H1 (cell line): ENCODE data around the gene PIAS3. TPM values are rescaled to one million over a fixed set of nuclear protein-coding genes. Genes with fewer than 3 reads are reported as not detected.

ENCODE experiments used
- CTCF ChIA-PET: fragments of 300-600 bp; sonication (Branson Sonifier 250); formaldehyde crosslinking; loops from one replicate; lab custom pipeline; 2021; ENCODE audit not compliant: partially characterized antibody; lab: Charles Lee
- POLR2A ChIA-PET: fragments of 300-600 bp; sonication (Branson Sonifier 250); formaldehyde crosslinking; loops from one replicate; lab custom pipeline; 2021; ENCODE audit warnings: inconsistent platforms; ENCODE audit not compliant: partially characterized antibody; lab: Charles Lee
- DNase-seq, 2 experiments: peaks; one replicate each; pipeline versions ENCODE4 v3.0.0 to v3.0.0-alpha.2; 2010 to 2022; ENCODE audit warnings: low spot score in 2 of 2, low read depth in 1 of 2, mixed read lengths in 1 of 2
- FAIRE-seq: peaks from 2 replicates; lab custom pipeline; 2011; peaks lifted over from hg19 to GRCh38; lab: Jason Lieb, UNC
- H2AFZ ChIP-seq: 2 replicates; pipeline ENCODE4 v1.8.1; 2012; ENCODE audit warnings: low read length, inconsistent platforms
- H2AK5ac ChIP-seq: 2 replicates; pipeline ENCODE4 v1.6.1; 2013; ENCODE audit warnings: low read depth, low read length
- H2BK120ac ChIP-seq: replicated peaks from 2 replicates; pipeline ENCODE3; 2013; ENCODE audit warnings: low read depth, low read length, inconsistent platforms
- H2BK12ac ChIP-seq: 2 replicates; pipeline ENCODE4 v1.6.1; 2013; ENCODE audit warnings: low read depth, low read length
- H2BK15ac ChIP-seq: 2 replicates; pipeline ENCODE4 v1.6.1; 2013; ENCODE audit warnings: low read length
- H2BK20ac ChIP-seq: 2 replicates; pipeline ENCODE4 v1.6.1; 2013; ENCODE audit warnings: low read length
- H2BK5ac ChIP-seq: 2 replicates; pipeline ENCODE4 v1.6.1; 2013; ENCODE audit warnings: low read depth, low read length
- H3K14ac ChIP-seq: 2 replicates; pipeline ENCODE4 v1.6.1; 2013; ENCODE audit warnings: inconsistent platforms; ENCODE audit not compliant: insufficient read length
- H3K18ac ChIP-seq: 2 replicates; pipeline ENCODE4 v1.6.1; 2013; ENCODE audit warnings: low read length; ENCODE audit errors: extremely low read depth
- H3K23ac ChIP-seq: 2 replicates; pipeline ENCODE4 v1.6.1; 2013; ENCODE audit warnings: inconsistent platforms; ENCODE audit not compliant: insufficient read length
- H3K23me2 ChIP-seq: 2 replicates; pipeline ENCODE4 v1.6.1; 2013; ENCODE audit warnings: low read depth, low read length
- H3K27ac ChIP-seq: 2 replicates; pipeline ENCODE4 v1.6.1; 2011; ENCODE audit warnings: low read depth, low read length, inconsistent platforms
- H3K27me3 ChIP-seq, 4 experiments: replicated peaks in 1 of 4; 1 replicate in 1 of 4; 2 replicates in 3 of 4; pipeline versions ENCODE4 v1.6.1 to v1.8.1; 2011 to 2013; ENCODE audit warnings: low read length in 3 of 4, mild to moderate bottlenecking in 3 of 4, inconsistent platforms in 2 of 4, mixed read lengths in 2 of 4, moderate library complexity in 1 of 4; ENCODE audit not compliant: control insufficient read depth in 3 of 4, insufficient read depth in 3 of 4; ENCODE audit errors: extremely low read depth in 1 of 4
- H3K36me3 ChIP-seq, 4 experiments: 2 replicates each; pipeline versions ENCODE4 v1.6.1 to v1.8.1; 2011 to 2013; ENCODE audit warnings: mild to moderate bottlenecking in 4 of 4, low read length in 3 of 4, moderate library complexity in 2 of 4, control low read depth in 1 of 4, inconsistent platforms in 1 of 4; ENCODE audit not compliant: insufficient read depth in 4 of 4, control insufficient read depth in 2 of 4
- H3K4ac ChIP-seq: replicated peaks from 2 replicates; pipeline ENCODE3; 2013; ENCODE audit warnings: low read length, low read depth, mixed read lengths, inconsistent platforms; ENCODE audit not compliant: insufficient read length
- H3K4me1 ChIP-seq, 4 experiments: replicated peaks in 1 of 4; 1 replicate in 1 of 4; 2 replicates in 3 of 4; pipeline versions ENCODE4 v1.6.1 to v1.8.1; 2011 to 2013; ENCODE audit warnings: low read length in 3 of 4, inconsistent platforms in 2 of 4, mixed read lengths in 1 of 4; ENCODE audit not compliant: insufficient read depth in 4 of 4, control insufficient read depth in 3 of 4
- H3K4me2 ChIP-seq, 2 experiments: 2 replicates each; pipeline versions ENCODE4 v1.6.1 to v1.8.1; 2011 to 2013; ENCODE audit warnings: low read depth in 2 of 2, low read length in 2 of 2, control low read depth in 1 of 2, inconsistent platforms in 1 of 2, mild to moderate bottlenecking in 1 of 2; ENCODE audit not compliant: insufficient read depth in 1 of 2
- H3K4me3 ChIP-seq, 4 experiments: fragments of 200-600, 300-600 bp in 1 of 4; sonication (generic), shearing (Covaris generic), sonication (Bioruptor Twin) in 1 of 4; 2 replicates each; pipeline versions ENCODE4 v1.5.1 to v1.8.1; 2011 to 2016; ENCODE audit warnings: low read length in 4 of 4, low read depth in 3 of 4, control low read depth in 2 of 4, inconsistent platforms in 2 of 4, mild to moderate bottlenecking in 2 of 4, mixed read lengths in 1 of 4, moderate library complexity in 1 of 4; ENCODE audit not compliant: insufficient read depth in 2 of 4; ENCODE audit errors: extremely low read depth in 1 of 4
- H3K56ac ChIP-seq: replicated peaks from 2 replicates; pipeline ENCODE3; 2013; ENCODE audit warnings: low read depth, mild to moderate bottlenecking, mixed read lengths, low read length, inconsistent platforms; ENCODE audit not compliant: insufficient read length
- H3K79me1 ChIP-seq: 2 replicates; pipeline ENCODE4 v1.6.1; 2013; ENCODE audit warnings: low read depth, low read length, control low read depth
- H3K79me2 ChIP-seq, 2 experiments: 2 replicates each; pipeline versions ENCODE4 v1.6.1 to v1.8.1; 2012 to 2013; ENCODE audit warnings: low read length in 2 of 2, mild to moderate bottlenecking in 2 of 2, inconsistent platforms in 1 of 2; ENCODE audit not compliant: insufficient read depth in 2 of 2, control insufficient read depth in 1 of 2
- H3K9ac ChIP-seq, 4 experiments: replicated peaks in 1 of 4; 1 replicate in 1 of 4; 2 replicates in 3 of 4; pipeline versions ENCODE4 v1.6.1 to v1.8.1; 2011 to 2013; ENCODE audit warnings: low read depth in 3 of 4, low read length in 3 of 4, control low read depth in 2 of 4, mild to moderate bottlenecking in 2 of 4, moderate library complexity in 2 of 4, inconsistent platforms in 1 of 4; ENCODE audit errors: extremely low read depth in 1 of 4
- H3K9me3 ChIP-seq, 2 experiments: 2 replicates each; pipeline versions ENCODE4 v1.6.1 to v1.8.1; 2012 to 2013; ENCODE audit warnings: mild to moderate bottlenecking in 2 of 2, moderate library complexity in 2 of 2, control low read depth in 1 of 2, inconsistent platforms in 1 of 2, low read depth in 1 of 2, low read length in 1 of 2, mixed read lengths in 1 of 2; ENCODE audit not compliant: insufficient read depth in 2 of 2
- H4K20me1 ChIP-seq, 2 experiments: replicated peaks in 1 of 2; 2 replicates each; pipeline versions ENCODE3 to v1.8.1; 2011 to 2013; ENCODE audit warnings: inconsistent platforms in 2 of 2, low read length in 2 of 2, mild to moderate bottlenecking in 1 of 2; ENCODE audit not compliant: insufficient read depth in 2 of 2, control insufficient read depth in 1 of 2
- H4K5ac ChIP-seq: 2 replicates; pipeline ENCODE4 v1.6.1; 2013; ENCODE audit warnings: low read length, low read depth, mixed read lengths, inconsistent platforms; ENCODE audit not compliant: insufficient read length
- H4K8ac ChIP-seq: 2 replicates; pipeline ENCODE4 v1.8.0; 2013; ENCODE audit warnings: mild to moderate bottlenecking, moderate library complexity, low read length, inconsistent platforms; ENCODE audit not compliant: insufficient read depth; ENCODE audit errors: extremely low read depth
- H4K91ac ChIP-seq: replicated peaks from 2 replicates; pipeline ENCODE3; 2013; ENCODE audit warnings: low read length, mixed read lengths, inconsistent platforms; ENCODE audit not compliant: insufficient read length
- NANOG ChIP-seq: IDR thresholded peaks from 2 replicates; pipeline ENCODE4 v1.6.1; 2011; ENCODE audit warnings: low read length, low read depth, mild to moderate bottlenecking, inconsistent platforms; ENCODE audit not compliant: insufficient read depth, poor library complexity, severe bottlenecking
- RBBP5 ChIP-seq: IDR thresholded peaks from 2 replicates; pipeline ENCODE4 v1.7.1; 2012; ENCODE audit warnings: low read depth, mild to moderate bottlenecking, inconsistent platforms, low read length, moderate library complexity, borderline replicate concordance
- SIRT6 ChIP-seq: IDR thresholded peaks from one replicate; pipeline ENCODE4 v1.7.1; 2012; ENCODE audit warnings: low read length, inconsistent platforms
- SRF ChIP-seq: IDR thresholded peaks from 2 replicates; pipeline ENCODE4 v1.6.1; 2011; ENCODE audit warnings: mild to moderate bottlenecking, low read depth, low read length, moderate library complexity
- ZNF274 ChIP-seq: IDR thresholded peaks from 2 replicates; pipeline ENCODE4 v1.7.0; 2012; ENCODE audit warnings: low read length, borderline replicate concordance; ENCODE audit errors: extremely low read depth
- WGBS, 2 experiments: shearing (Covaris generic) in 1 of 2; methylation state at CpG; one replicate each; pipeline versions ENCODE4 v1.1.6 to v1.1.7; 2013 to 2015; ENCODE audit warnings: low lambda C conversion rate in 2 of 2, mixed read lengths in 2 of 2, inconsistent platforms in 1 of 2, low coverage in 1 of 2, missing lambda C conversion rate in 1 of 2; ENCODE audit not compliant: insufficient replicate concordance in 2 of 2, insufficient coverage in 1 of 2, insufficient read length in 1 of 2; ENCODE audit errors: extremely low coverage in 1 of 2, missing lambda C conversion rate in 1 of 2; 5-methylcytosine and 5-hydroxymethylcytosine counted together
- polyA plus RNA-seq, 7 experiments: library from polyadenylated mRNA; depleted of rRNA in 3 of 7; stranded (reverse) in 5 of 7; unstranded in 2 of 7; fragments of >200 nt in 5 of 7; fragments of 200-250 nt in 2 of 7; gene quantifications; 1 replicate in 5 of 7; 2 replicates in 1 of 7; 4 replicates in 1 of 7; pipeline versions ENCODE4 v1.2.1 to v1.2.3, GENCODE V29; 2011 to 2013; ENCODE audit warnings: missing spikeins in 2 of 7, mixed read lengths in 2 of 7
- total RNA-seq: library from RNA; stranded (reverse); fragmentation: NEBNext Ultra II Directional; extraction: Animal tissue kit (Norgen Biotek cat#: 25700); gene quantifications from 2 replicates; pipeline ENCODE4 v1.2.1, GENCODE V29; 2021

PIAS3 gene
- total and polyA plus RNA-seq, 2 of the 8 experiments (the other 6 are each of a cell fraction or from before 2014, with no cell fraction given) = 36.7 to 49.9 TPM

DNA sequence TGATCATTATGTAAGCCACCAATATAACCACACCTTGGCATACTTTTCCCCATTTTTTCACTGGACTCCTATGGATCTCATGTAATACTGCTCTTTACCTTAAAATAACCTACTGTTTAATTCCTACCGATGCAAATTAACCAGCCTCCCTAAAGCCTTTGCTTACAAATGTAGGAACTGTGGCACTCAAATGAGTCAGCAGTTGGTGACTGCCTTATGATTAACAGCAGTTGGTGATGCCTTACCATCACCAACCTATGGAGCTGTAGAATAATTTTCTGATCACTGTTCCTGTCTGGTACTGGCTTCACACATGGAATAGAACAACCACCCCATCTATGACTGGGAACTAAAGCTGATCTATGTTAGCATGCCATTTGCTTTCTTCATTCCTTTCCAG is 21.2 kb downstream of the PIAS3 start:
- Histone ChIP-seq H3K14ac (no peak overlapping the region), H3K56ac (no peak overlapping the region), H4K20me1 (peaks cover 1 to 3% of the 10 kb centered on the region in 2 experiments), H3K4me3 (no peak overlapping the region), H2BK15ac (no peak overlapping the region), H3K36me3 (peaks cover 27 to 93% (median 58%) of the 10 kb centered on the region in 4 experiments; a peak in 7 of 8 replicates), H2AK5ac (no peak overlapping the region), H4K91ac (no peak overlapping the region), H3K9me3 (no peaks in the 10 kb centered on the region), H3K23ac (no peak overlapping the region), H3K27ac (no peak overlapping the region), H3K27me3 (no peaks in the 10 kb centered on the region), H3K23me2 (no peaks in the 10 kb centered on the region), H2AFZ (no peak overlapping the region), H3K18ac (no peak overlapping the region), H2BK120ac (no peak overlapping the region), H3K4me1 (no peaks in the 10 kb centered on the region), H2BK20ac (no peak overlapping the region), H2BK12ac (no peak overlapping the region), H4K5ac (no peak overlapping the region), H3K79me1 (no peaks in the 10 kb centered on the region), H3K4me2 (no peak overlapping the region), H3K9ac (no peak overlapping the region), H4K8ac (no peak overlapping the region), H3K79me2 (no peaks in the 10 kb centered on the region), H2BK5ac (no peak overlapping the region), H3K4ac (no peak overlapping the region)
- TF ChIP-seq RBBP5 = no peak
- TF ChIP-seq SRF = no peak
- TF ChIP-seq SIRT6 = no peak
- TF ChIP-seq ZNF274 = no peak
- TF ChIP-seq NANOG = no peak
- ChIA-PET POLR2A (interaction anchor here (2.1 to 3.4 kb wide), 2 partner anchors 10 to 14 kb away, joined by 6 to 16 read pairs; partner anchors contain the start of genes POLR3C and RNF115), CTCF (interaction anchor here (14.5 kb wide), 1 partner anchor 9 kb away, joined by 109 read pairs; the partner anchor contains the start of gene NUDT17)
- FAIRE-seq (no peak), DNase-seq (no peak)
- 88% methylated on average over 1 of the region's 1 CpG; no CpG with 5 or more reads in 1 of the 2 experiments for WGBS, 2 experiments
